Activated naive CD8-positive, alpha-beta T cell treated with anti-CD3 and anti-CD28 coated beads, Interleukin-2, amount 50 U/mL, for 16 hours (primary cell): Measurements from ENCODE around the gene POMT1.
"Not testable (repeated sequence)": the region's sequence is repeated elsewhere in the genome, so short reads cannot be mapped to it uniquely, and the experiment has no call there.

Experiments used
- DNase-seq: peaks from one replicate; pipeline ENCODE4 v3.0.0-alpha.2; 2020; ENCODE audit warnings: low read depth, low spot score

Gene POMT1, protein sequence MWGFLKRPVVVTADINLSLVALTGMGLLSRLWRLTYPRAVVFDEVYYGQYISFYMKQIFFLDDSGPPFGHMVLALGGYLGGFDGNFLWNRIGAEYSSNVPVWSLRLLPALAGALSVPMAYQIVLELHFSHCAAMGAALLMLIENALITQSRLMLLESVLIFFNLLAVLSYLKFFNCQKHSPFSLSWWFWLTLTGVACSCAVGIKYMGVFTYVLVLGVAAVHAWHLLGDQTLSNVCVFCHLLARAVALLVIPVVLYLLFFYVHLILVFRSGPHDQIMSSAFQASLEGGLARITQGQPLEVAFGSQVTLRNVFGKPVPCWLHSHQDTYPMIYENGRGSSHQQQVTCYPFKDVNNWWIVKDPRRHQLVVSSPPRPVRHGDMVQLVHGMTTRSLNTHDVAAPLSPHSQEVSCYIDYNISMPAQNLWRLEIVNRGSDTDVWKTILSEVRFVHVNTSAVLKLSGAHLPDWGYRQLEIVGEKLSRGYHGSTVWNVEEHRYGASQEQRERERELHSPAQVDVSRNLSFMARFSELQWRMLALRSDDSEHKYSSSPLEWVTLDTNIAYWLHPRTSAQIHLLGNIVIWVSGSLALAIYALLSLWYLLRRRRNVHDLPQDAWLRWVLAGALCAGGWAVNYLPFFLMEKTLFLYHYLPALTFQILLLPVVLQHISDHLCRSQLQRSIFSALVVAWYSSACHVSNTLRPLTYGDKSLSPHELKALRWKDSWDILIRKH

DNA sequence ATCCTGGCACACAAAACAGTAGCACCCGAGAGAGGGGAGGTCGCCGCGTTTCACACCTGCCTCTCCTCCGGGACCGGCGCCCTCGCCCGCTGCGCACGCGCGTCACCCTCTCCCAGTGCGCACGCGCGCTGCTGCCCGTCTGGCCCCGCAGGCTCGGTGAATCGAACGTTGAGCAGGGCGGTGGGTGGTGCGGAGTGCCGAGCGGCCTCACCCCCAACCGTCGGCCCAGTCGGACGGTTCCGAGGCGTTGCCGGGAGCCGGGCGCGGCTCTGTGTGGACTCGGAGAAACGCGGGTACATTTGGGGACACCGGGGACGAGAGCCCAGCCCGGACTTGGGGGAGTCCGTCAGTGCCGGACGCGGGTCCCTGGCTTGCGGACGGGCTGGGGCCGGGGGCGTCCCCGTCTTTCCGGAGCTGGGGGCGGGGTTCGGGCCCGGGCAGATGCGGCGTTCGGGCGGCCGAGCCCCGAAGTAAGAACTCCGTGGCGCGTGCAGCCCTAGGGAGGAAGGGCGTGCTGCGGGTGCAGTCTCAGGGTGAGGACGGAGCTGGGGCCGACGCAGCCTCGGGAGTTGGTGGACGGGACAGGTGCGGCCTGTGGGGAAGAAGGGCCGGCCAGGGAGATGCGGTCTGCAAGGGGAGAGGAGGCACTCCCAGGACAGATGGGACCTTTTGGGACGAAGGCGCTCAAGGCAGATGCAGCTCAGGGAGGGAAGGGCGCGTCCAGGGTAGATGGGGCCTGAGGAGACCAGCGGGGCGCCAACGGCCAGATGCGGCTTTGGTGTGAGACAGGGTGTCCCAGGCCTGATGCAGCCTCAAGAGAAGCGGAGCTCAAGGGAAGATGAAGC, at the start of gene POMT1:
TSS of gene POMT1 (plus strand) at position 138 of the 845 bp plus-strand sequence. CDS start 1,301 bp downstream, outside the sequence.
- peak; percentile 78 for DNase-seq

DNA sequence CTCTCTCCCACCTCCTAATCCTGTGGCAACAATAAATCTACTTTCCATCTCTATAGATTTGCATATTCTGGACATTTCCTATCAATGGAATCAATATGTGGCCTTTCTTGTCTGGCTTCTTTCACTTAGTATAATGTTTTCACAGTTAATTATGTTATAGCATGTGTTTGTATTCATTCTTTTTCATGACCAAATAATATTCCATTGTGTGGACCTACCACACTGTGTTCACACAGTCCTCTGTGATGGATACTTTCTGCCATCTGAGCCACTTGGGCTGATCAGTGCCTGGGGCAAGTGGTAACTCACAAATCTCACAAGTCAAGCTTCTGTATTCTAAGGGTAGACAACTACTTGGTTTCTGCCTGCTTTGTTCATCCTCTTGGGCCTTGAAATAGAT, 48.7 kb upstream of the POMT1 start:
- no peak for DNase-seq

DNA sequence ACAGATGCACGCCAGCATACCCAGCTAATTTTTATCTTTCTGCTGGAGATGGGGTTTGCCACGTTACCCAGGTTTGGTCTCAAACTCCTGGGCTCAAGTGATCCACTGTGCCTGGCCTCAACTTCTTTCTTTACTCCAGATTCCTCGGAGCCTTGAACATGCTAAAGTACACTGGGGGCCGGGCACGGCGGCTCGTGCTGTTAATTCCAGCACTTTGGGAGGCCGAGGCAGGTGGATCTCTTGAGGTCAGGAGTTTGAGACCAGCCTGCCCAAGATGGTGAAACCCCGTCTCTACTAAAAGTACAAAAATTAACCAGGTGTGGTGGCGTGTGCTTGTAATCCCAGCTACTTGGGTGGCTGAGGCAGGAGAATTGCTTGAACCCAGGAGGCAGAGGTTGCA, 47.1 kb upstream of the POMT1 start:
- not testable (repeated sequence) for DNase-seq

DNA sequence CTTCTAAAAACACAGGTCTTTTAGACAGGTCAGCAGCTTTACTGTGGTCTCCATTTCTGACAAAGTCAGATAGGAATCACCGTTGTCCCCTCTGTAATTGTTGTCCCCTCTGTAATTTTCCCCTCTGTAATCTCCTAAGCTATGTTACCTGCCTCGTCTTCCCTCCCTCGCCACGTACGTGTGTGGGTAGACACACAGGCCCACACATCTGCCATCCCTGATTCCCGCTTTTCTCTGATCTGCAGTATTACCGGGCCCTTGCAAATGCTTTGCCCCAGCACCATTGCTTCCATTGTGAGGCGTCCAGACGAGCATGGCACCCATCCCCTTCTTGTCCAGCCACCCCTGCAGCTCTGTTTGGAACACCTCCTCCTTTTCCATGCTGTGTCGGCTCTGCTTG, 45.0 kb upstream of the POMT1 start:
- no peak for DNase-seq

DNA sequence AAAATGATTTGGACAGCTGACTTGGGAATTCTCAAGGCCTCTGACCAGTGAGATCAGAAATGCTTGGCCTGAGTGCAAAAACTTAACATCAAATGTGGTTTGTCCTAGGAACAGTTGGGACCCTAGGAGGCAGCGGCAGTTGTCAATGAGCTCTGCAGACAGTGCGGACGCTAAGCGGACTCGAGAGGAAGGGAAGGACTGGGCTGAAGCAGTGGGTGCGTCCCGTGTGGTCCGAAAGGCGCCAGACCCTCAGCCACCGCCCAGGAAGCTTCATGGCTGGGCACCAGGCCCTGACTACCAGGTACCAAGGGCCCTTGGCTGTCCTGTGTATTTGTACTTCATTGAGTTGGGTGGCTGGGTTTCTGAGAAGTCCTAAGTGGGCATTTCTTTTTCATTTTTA, 43.7 kb upstream of the POMT1 start:
- no peak for DNase-seq

DNA sequence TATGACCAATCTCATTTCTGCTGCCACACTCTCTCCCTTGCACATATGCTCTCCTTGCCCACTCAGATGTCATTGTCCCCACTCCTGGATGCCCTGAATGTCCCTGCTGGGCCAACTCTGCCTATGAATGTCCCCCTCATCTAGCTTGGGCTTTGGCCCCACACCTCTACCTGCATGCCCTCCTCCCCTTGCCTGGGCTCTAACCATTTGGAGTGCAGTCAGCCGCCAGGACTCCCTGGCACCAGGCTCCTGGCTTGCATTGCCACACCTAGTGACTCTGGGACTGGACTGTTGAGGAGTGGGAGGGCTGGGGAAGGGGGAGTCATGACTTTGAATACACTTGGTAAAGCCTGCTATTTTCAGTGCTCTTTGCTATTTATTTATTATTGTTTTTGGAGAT, 41.6 kb upstream of the POMT1 start:
- no peak for DNase-seq

DNA sequence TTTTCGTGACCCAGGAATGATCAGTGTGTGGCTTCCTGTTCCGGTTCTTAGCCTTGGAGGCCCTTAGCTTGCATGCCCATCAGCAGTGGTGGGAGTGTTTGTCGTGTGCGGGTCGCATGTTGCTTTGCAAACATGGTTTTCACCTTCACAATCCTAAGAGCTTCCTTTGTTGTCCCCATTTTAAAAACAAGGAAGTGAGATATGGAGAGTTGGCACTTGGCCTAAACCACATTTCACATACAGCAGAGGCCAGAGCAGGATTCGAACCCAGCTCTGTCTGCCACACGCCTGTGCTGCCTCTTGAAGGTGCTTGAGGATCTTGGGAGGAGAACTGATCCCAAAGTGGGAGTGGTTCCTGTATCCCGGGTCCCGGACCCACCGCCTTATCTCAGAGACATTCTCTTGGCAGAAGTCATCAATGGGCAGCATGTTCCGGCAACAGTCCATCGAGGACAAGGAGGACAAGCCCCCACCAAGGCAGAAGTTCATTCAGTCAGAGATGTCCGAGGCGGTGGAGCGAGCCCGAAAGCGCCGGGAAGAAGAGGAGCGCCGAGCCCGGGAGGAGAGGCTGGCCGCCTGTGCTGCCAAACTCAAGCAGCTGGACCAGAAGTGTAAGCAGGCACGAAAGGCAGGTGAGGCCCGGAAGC, 38.2 kb upstream of the POMT1 start:
- DNase-seq, result no peak

DNA sequence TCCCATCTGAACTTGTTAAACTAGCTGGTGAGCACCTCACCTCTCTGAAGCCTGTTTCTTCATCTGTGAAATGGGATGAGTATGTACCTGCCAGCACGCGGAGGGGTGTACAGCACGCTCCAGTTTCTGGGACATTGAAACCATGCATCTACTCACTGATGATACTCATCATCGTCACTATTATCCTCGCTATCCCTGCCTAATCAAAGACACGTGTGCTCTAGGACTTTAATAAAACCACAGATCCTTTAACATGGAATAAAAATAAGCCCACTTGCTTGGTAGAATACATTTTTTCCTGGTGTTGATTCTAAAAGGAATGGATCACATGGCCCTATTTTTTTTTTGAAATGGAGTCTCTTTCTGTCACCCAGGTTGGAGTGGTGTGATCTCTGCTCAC, 37.3 kb upstream of the POMT1 start:
- no peak for DNase-seq

DNA sequence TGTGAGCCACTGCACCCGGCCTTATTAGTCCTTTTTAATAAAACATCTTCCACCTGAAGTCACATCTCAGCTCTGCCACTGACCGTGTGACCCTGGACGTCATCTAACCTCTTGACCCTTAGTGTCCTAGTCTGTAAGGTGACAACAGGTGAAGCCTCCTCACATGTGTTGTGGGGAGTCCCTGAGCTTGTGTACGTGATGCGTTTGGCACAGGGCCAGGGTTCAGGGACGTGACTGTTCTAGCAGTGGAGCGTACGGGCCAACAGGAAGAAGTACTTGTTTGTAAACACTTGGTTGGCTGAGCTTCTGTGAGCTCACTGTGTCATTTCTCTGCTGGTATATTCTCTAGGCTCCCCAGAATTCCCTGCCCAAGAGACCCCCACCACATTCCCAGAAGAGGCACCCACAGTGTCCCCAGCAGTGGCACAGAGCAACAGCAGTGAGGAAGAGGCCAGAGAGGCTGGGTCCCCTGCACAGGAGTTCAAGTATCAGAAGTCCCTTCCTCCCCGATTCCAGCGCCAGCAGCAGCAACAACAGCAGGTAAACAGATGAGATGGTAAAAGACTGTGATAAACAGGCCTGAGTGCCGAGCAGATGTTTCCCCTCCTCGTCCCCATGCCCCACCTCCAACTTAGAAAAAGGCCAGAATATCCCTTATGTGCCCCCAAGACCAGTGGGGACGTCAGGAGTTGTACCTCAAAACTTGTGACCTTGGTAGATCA, 35.3 kb upstream of the POMT1 start:
- no peak for DNase-seq

DNA sequence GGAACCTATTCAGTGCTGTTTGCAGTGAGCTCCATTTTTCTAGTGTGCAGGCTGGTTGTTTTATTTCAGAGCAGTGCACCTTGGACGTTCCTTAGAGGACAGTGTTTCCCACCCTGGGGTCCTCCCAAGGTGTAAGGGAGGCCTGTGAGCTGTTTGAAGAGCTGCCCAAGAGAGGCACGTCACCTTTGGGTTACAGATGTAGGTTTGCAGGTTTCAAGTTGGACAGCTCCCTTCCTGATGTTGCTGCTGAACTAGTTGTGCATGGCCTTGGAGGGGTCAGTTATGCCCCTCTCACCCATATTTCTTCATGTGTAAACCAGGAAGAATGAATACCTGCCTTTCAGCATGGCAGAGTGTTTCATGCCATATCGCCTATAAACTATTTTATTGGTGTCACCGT, 34.7 kb upstream of the POMT1 start:
- no peak for DNase-seq

DNA sequence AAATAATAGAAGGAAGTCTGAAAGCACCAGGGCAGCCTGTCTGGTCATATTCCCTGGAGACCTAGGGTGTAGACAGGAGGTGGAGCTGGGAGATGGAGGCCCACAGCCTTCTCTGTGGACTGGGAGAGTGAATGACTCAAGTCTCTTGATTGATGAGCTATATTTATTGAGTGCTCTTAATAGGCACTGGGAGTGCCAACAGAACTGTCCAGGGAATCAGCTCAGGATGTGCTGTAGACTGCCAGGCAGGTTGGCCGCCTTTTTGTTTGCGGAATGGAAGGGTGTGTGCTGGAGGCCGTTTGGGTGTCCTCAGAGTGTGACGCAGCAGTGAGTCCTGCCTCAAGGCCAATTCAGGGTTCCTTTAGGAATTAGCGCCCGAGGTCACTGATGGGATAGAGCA, 33.4 kb upstream of the POMT1 start:
- DNase-seq, result no peak

DNA sequence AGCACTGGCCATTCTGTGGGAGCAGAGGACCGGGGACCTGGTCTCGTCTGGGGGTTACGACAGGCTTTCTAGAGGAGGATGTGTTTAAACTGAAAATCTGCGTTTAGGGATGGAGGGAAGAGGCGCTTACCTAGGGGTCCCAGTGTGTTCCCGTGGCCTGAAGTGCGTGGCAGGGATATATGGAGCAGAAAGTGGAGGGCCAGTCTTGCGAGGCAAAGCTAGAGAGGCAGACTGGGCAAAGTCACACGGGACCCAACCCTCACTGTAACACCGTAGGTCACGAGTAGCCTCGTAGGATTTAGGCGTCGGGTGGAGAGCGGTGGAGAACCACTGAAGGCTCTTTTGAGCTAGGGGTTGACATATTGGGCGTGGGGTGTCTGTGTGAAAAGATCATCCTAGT, 32.8 kb upstream of the POMT1 start:
- no peak for DNase-seq

DNA sequence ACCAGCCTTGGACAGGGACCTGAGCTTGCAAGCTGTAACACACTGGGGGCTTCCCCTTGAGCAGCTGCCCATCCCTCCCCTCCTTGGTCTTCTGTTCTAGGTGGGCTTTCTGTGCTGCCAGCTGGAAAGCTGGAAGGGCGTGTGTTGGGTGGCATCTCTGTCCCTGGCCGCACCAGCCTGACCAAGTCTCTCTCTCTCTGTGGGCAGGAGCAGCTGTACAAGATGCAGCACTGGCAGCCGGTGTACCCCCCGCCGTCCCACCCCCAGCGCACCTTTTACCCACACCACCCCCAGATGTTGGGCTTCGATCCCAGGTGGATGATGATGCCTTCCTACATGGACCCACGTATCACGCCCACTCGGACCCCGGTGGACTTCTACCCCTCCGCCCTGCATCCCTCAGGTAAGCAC, 32.1 kb upstream of the POMT1 start:
- no peak for DNase-seq

DNA sequence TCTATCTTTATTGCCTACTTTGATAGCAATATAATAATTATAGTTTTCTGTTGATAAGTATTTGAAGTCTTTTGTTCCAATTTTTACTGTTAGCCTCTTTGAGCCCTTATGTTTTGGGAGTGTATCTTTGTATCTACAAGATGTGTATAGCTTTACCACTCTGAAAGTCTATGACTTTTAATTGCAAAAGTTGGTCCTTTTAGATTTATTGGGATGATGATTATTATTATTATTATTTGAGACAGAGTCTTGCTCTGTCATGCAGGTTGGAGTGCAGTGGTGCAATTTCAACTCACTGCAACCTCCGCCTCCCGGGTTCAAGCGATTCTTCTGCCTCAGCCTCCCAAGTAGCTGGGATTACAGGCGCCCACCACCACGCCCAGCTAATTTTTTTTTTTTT, 30.6 kb upstream of the POMT1 start:
- DNase-seq, result not testable (repeated sequence)

DNA sequence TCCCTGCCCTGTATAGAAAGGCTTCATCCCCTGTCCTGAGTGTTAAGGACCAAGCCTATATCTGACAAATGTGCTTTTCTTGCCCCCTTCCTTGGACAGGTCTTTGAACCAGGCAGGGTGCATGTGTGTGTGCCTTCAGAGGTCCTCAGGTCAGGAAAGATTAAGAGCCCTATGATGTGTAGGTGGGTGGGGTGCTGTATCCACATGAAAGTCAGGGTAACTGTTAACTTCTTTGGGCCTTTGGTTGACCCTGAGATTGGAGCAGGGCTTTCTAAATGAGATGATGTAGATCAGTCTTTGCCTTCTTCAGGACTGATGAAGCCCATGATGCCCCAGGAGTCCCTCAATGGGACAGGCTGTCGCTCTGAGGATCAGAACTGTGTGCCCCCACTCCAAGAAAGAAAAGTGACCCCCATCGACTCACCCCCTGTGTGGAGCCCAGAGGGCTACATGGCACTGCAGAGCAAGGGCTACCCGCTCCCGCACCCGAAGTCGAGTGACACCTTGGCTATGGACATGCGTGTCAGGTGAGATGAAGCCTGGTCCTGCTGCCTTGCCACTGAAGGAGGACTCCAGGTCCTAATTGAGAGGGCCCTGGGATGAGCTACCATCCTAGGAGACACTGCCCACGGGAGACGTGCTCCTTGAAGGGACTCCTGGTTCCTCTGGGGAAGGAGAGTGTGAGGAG, 29.4 kb upstream of the POMT1 start:
- DNase-seq, result no peak

DNA sequence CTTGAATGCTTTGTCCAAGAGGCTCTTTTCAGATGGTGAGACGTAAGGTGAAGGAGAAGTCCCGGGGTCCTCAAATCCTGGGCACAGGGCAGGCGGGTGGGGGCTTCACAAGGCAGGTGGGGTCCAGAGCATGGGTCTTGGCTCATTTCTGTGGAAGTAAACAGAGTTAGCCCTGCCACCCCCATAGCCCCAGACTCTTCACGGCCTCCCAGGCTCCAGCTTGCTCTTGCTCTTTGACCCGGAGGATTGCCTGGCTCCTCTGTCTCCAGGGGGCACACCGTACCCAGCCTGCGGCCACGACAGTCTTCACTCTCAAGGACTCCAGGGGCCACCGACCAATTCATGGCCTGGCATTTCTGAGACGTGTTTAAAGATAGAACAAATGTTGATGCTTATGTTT, 28.8 kb upstream of the POMT1 start:
- no peak for DNase-seq

DNA sequence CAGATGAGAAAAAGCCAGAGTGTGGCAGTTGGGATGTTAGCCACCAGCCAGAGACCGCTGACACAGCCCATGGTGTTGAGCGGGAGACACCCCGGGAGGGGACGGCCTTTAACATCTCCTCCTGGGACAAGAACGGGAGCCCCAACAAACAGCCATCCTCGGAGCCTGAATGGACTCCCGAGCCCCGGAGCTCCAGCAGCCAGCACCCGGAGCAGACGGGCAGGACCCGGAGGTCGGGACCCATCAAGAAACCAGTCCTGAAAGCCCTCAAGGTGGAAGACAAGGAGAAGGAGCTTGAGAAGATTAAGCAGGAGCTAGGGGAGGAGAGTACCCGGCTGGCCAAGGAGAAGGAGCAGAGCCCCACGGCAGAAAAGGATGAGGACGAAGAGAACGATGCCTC, 28.0 kb upstream of the POMT1 start:
- no peak for DNase-seq

DNA sequence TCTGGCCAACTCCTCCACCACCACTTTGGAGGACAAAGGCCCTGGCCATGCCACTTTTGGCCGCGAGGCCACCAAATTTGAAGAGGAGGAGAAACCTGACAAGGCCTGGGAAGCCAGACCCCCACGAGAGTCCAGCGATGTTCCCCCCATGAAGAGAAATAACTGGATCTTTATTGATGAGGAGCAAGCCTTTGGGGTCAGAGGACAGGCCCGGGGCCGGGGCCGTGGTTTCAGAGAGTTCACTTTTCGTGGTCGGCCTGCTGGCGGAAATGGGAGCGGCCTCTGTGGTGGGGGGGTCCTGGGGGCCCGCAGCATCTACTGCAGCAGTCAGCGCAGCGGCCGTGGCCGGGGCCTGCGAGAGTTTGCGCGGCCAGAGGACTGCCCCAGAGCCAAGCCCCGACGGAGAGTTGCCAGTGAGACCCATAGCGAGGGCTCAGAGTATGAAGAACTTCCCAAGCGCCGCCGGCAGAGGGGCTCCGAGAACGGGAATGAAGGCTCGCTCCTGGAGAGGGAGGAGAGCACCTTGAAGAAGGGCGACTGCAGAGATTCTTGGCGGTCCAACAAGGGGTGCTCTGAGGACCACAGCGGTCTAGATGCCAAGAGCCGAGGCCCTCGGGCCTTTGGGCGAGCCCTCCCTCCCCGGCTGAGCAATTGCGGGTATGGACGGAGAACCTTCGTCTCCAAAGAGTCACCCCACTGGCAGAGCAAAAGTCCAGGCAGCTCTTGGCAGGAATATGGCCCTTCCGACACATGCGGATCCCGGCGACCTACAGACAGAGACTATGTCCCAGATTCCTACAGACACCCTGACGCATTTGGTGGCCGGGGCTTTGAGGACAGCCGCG, 27.4 kb upstream of the POMT1 start:
- no peak for DNase-seq

DNA sequence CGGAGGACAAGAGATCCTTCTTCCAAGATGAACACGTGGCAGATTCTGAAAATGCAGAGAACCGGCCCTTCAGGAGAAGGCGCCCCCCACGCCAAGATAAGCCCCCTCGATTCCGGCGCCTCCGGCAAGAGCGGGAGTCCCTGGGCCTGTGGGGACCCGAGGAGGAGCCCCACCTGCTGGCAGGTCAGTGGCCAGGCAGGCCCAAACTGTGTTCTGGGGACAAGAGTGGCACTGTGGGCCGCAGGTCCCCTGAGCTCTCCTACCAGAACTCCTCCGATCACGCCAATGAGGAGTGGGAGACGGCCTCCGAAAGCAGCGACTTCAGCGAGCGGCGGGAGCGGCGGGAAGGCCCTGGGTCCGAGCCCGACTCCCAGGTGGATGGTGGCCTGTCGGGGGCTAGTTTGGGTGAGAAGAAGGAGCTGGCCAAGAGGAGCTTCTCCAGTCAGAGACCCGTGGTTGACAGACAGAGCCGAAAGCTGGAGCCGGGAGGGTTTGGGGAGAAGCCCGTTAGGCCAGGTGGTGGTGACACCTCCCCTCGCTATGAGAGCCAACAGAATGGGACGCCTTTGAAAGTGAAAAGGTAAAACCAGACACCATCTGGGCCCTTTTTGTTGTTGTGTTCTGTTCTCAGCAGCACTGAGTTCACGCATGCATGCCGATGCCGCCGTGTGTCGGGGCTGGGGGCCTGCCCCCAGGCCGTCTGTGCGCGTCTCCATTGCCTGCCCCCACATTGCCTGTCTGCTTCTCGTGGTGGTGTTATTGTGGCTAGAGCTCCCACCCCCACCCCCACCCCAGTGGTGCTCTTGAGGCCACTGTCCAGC, 26.6 kb upstream of the POMT1 start:
- DNase-seq, result no peak
